Activated T-cell treated with anti-CD3 and anti-CD28 coated beads, Interleukin-2, amount 50 U/mL, for 72 hours (primary cell): Measurements from ENCODE around the gene DIAPH2. TPM values are rescaled to one million over a fixed set of nuclear protein-coding genes. Genes with fewer than 3 reads are reported as not detected.

Experiments
- ATAC-seq, 2 donors: fragments of 150-1000 bp; cut with Tn5 transposase; replicated peaks in 1 of 2; 2 replicates each; pipeline ENCODE4 v1.10.0; 2021; ENCODE audit warnings: moderate library complexity in 2 of 2, mild to moderate bottlenecking in 1 of 2
- DNase-seq, 2 donors: peaks; one replicate each; pipeline ENCODE4 v3.0.0; 2021 to 2022; ENCODE audit warnings: mixed read lengths in 1 of 2
- H3K27ac Mint-ChIP-seq: one replicate; pipeline ENCODE4 v1.8.0; 2022; ENCODE audit warnings: mild to moderate bottlenecking, moderate library complexity, mixed read lengths
- H3K27me3 Mint-ChIP-seq: one replicate; pipeline ENCODE4 v1.8.0; 2022; ENCODE audit warnings: low read depth, mixed read lengths
- H3K36me3 Mint-ChIP-seq, 2 donors: one replicate each; pipeline ENCODE4 v1.8.0; 2022; ENCODE audit warnings: mixed read lengths in 2 of 2, mild to moderate bottlenecking in 1 of 2; ENCODE audit not compliant: insufficient read depth in 2 of 2
- H3K4me1 Mint-ChIP-seq: one replicate; pipeline ENCODE4 v1.8.0; 2022; ENCODE audit warnings: low read depth, mixed read lengths
- H3K4me3 Mint-ChIP-seq, 2 donors: one replicate each; pipeline ENCODE4 v1.8.0; 2022; ENCODE audit warnings: mild to moderate bottlenecking in 2 of 2, mixed read lengths in 2 of 2, moderate library complexity in 2 of 2
- H3K9me3 Mint-ChIP-seq, 2 donors: one replicate each; pipeline ENCODE4 v1.8.0; 2022; ENCODE audit warnings: mixed read lengths in 2 of 2
- total RNA-seq, 2 donors: library from RNA; stranded (reverse); gene quantifications; one replicate each; pipeline ENCODE4 v1.2.3, GENCODE V29; 2022

Gene DIAPH2
- total RNA-seq, 2 donors from 2014 or later: 10.6 to 11.6 TPM

DNA sequence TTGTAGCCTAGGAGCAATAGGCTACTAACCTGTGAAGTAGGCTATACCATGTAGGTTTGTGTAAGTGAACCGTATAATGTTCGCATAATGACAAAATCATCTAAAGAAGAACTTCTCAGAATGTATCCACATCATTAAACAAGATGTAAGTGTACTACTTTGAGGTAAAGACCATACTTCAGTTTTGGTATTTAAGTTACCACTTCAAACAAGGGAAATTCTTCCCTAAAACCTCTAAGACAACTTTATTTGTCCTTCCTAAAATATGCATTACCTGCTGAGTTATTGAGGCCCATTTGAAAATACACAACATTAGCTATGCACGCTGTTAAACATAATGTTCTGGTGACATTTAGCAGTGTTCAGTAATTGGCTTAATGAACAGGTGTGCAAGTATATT, 381.7 kb downstream of the DIAPH2 start:
- ATAC-seq (no peak), DNase-seq (no peak)
- H3K27me3 Mint-ChIP-seq: no peaks in the 10 kb centered on the region
- no peaks in the 10 kb centered on the region for H3K9me3 Mint-ChIP-seq
- H3K36me3 Mint-ChIP-seq: no peaks in the 10 kb centered on the region
- H3K4me3 Mint-ChIP-seq: no peak overlapping the region
- no peaks in the 10 kb centered on the region for H3K4me1 Mint-ChIP-seq
- H3K27ac Mint-ChIP-seq: no peak overlapping the region

DNA sequence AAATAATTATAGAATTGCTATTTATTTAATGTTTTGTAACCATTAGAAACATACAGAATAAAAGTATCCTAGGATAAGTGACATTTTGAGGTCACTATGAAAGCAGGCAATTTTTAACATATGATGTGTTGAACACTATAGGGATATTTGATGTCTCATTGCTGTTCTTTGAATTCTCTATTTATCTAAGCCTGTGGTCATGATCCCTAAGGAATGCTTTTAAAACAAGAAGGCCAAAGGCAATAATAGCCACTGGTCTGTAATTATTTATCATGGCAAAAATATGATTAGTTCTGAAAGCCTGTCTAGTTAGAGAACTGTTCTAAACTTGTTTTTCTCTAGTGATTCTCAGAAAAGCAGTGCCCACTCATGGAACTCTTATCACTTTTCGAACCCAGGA, 385.7 kb downstream of the DIAPH2 start:
- H3K36me3 Mint-ChIP-seq: no peaks in the 10 kb centered on the region
- no peak for ATAC-seq
- H3K4me3 Mint-ChIP-seq: no peak overlapping the region
- no peak for DNase-seq
- no peaks in the 10 kb centered on the region for H3K4me1 Mint-ChIP-seq
- H3K27me3 Mint-ChIP-seq: peaks cover 9% of the 10 kb centered on the region
- no peaks in the 10 kb centered on the region for H3K9me3 Mint-ChIP-seq
- no peak overlapping the region for H3K27ac Mint-ChIP-seq

DNA sequence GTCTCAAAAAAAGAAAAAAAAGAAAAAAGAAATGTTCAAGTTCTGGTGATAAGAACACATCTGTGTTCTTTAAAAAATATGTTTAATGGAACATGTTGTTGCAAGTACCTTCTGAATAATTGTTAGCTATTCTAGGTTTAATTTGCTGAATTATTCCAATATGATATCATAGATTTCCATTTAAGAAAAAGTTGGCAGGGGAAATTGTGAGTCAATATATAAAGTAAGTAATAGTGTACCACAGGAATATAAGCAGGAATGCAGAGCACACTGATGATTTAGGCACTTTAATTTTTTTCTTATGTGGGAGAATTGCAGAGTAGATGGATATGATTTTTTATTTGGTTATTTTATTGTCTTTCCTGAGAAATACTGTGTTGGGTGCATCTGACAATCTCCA, 389.8 kb downstream of the DIAPH2 start:
- H3K36me3 Mint-ChIP-seq: no peaks in the 10 kb centered on the region
- H3K27ac Mint-ChIP-seq: no peak overlapping the region
- H3K27me3 Mint-ChIP-seq: peaks cover 9% of the 10 kb centered on the region
- DNase-seq (no peak), ATAC-seq (no peak)
- no peak overlapping the region for H3K4me3 Mint-ChIP-seq
- no peaks in the 10 kb centered on the region for H3K4me1 Mint-ChIP-seq
- no peaks in the 10 kb centered on the region for H3K9me3 Mint-ChIP-seq

DNA sequence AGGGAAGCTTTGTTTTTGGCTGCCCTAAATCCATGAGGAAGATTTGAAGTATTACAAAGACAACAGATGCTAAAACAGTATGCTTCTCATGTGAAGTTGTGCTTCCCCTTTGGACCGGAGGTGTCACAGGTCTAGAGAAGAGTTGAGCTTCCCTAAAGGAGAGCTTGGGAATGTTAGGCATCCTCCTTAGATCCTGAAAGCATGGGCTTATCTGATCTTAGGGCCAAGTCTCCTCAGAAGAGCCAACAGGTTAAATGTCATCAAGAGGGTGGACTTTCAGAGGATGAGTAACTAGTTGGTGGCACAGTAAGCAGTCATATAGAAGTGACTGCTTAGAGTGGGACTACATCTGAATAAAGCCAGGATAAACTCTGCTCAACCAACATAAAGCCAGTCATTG, 404.5 kb downstream of the DIAPH2 start:
- no peak for ATAC-seq
- no peaks in the 10 kb centered on the region for H3K9me3 Mint-ChIP-seq
- no peak for DNase-seq
- H3K4me1 Mint-ChIP-seq: no peaks in the 10 kb centered on the region
- H3K36me3 Mint-ChIP-seq: no peaks in the 10 kb centered on the region
- H3K4me3 Mint-ChIP-seq: no peak overlapping the region
- H3K27me3 Mint-ChIP-seq: no peaks in the 10 kb centered on the region
- H3K27ac Mint-ChIP-seq: no peak overlapping the region

GRCh38 chrX:97096385-97096784, 411.7 kb downstream of the DIAPH2 start:
- H3K27me3 Mint-ChIP-seq: no peaks in the 10 kb centered on the region
- no peaks in the 10 kb centered on the region for H3K9me3 Mint-ChIP-seq
- DNase-seq (no peak), ATAC-seq (no peak)
- no peaks in the 10 kb centered on the region for H3K4me1 Mint-ChIP-seq
- H3K36me3 Mint-ChIP-seq: no peaks in the 10 kb centered on the region
- no peak overlapping the region for H3K27ac Mint-ChIP-seq
- no peak overlapping the region for H3K4me3 Mint-ChIP-seq

- H3K4me3 Mint-ChIP-seq: no peak overlapping the region
- no peak overlapping the region for H3K27ac Mint-ChIP-seq
- peaks cover 0 to 2% of the 10 kb centered on the region in 2 donors for H3K36me3 Mint-ChIP-seq
- peaks cover 22% of the 10 kb centered on the region for H3K27me3 Mint-ChIP-seq
- no peaks in the 10 kb centered on the region for H3K9me3 Mint-ChIP-seq
- no peaks in the 10 kb centered on the region for H3K4me1 Mint-ChIP-seq
- ATAC-seq: no peak
- no peak for DNase-seq
These were observed 418.3 kb downstream of the DIAPH2 start for GRCh38 chrX:97102938-97103337.

DNA sequence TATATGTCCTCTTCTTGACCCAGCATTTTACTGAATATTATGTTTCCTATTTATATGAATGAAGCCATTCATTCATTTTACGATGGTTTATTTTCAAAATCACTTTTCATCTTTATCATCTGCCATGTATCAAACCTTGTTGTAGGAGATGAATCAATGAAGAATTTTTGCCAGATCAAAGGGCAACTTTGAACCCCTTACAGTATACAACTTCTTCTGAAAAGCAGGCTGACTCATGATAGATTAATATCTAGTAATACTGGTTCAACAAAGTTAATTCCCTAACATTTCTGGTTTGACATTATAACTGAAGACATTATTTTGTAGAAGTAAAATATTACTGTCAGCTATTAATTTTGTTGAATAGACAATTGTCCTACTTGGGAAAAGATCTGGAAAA, 425.1 kb downstream of the DIAPH2 start:
- no peak overlapping the region for H3K27ac Mint-ChIP-seq
- H3K27me3 Mint-ChIP-seq: peaks cover 4% of the 10 kb centered on the region
- no peak for DNase-seq
- no peaks in the 10 kb centered on the region for H3K36me3 Mint-ChIP-seq
- no peak overlapping the region for H3K4me3 Mint-ChIP-seq
- ATAC-seq: no peak
- H3K9me3 Mint-ChIP-seq: no peaks in the 10 kb centered on the region
- no peaks in the 10 kb centered on the region for H3K4me1 Mint-ChIP-seq

GRCh38 chrX:97117572-97117971, 432.9 kb downstream of the DIAPH2 start:
- no peaks in the 10 kb centered on the region for H3K4me1 Mint-ChIP-seq
- H3K4me3 Mint-ChIP-seq: no peak overlapping the region
- H3K27me3 Mint-ChIP-seq: no peaks in the 10 kb centered on the region
- ATAC-seq (no peak), DNase-seq (no peak)
- peak overlapping the region; percentile 38 for H3K27ac Mint-ChIP-seq
- peaks cover 0 to 1% of the 10 kb centered on the region in 2 donors for H3K36me3 Mint-ChIP-seq
- no peaks in the 10 kb centered on the region for H3K9me3 Mint-ChIP-seq

DNA sequence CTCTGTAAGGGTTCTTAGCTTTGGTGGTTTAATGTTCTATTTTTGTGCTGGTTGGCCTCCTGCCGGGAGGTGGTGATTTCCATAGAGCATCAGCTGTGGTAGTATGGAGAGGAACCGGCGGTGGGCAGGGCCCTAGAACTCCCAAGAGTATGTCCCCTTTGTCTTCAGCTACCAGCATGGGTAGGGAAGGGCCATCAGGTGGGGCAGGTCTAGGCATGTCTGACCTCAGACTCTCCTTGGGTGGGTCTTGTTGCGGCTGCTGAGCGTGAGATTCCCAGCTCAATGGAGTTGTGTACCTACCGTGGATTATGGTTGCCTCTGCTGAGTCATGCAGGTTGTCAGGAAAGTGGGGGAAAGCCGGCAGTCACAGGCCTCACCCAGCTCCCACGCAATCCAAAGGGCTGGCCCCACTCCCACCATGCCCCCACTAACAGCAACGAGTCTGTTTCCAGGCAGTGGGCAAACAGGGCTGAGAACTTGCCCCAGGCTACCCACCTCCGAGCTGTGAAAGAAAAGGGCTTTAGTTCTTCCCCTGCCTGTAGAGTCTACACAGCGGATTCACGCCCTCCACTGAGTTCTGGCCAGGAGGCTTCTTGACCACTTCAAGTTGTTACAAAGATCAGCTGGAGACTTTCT, 434.9 kb downstream of the DIAPH2 start:
- Mint-ChIP-seq H3K27ac (no peak overlapping the region), H3K9me3 (no peaks in the 10 kb centered on the region), H3K36me3 (peaks cover 0 to 1% of the 10 kb centered on the region in 2 donors), H3K4me3 (no peak overlapping the region), H3K27me3 (peaks cover 1% of the 10 kb centered on the region), H3K4me1 (no peaks in the 10 kb centered on the region)
- no peak for ATAC-seq
- DNase-seq: no peak

GRCh38 chrX:97123001-97123400, 438.4 kb downstream of the DIAPH2 start:
- Mint-ChIP-seq H3K4me1 (no peaks in the 10 kb centered on the region), H3K36me3 (peaks cover 0 to 1% of the 10 kb centered on the region in 2 donors), H3K9me3 (peaks cover 0 to 1% of the 10 kb centered on the region in 2 donors), H3K4me3 (no peak overlapping the region), H3K27me3 (peaks cover 7% of the 10 kb centered on the region), H3K27ac (no peak overlapping the region)
- ATAC-seq (no peak), DNase-seq (no peak)

GRCh38 chrX:97126020-97126419, 441.4 kb downstream of the DIAPH2 start:
- peaks cover 7% of the 10 kb centered on the region for H3K27me3 Mint-ChIP-seq
- no peak for DNase-seq
- H3K9me3 Mint-ChIP-seq: peaks cover 0 to 1% of the 10 kb centered on the region in 2 donors
- H3K27ac Mint-ChIP-seq: no peak overlapping the region
- no peaks in the 10 kb centered on the region for H3K4me1 Mint-ChIP-seq
- no peaks in the 10 kb centered on the region for H3K36me3 Mint-ChIP-seq
- ATAC-seq: no peak
- H3K4me3 Mint-ChIP-seq: no peak overlapping the region

DNA sequence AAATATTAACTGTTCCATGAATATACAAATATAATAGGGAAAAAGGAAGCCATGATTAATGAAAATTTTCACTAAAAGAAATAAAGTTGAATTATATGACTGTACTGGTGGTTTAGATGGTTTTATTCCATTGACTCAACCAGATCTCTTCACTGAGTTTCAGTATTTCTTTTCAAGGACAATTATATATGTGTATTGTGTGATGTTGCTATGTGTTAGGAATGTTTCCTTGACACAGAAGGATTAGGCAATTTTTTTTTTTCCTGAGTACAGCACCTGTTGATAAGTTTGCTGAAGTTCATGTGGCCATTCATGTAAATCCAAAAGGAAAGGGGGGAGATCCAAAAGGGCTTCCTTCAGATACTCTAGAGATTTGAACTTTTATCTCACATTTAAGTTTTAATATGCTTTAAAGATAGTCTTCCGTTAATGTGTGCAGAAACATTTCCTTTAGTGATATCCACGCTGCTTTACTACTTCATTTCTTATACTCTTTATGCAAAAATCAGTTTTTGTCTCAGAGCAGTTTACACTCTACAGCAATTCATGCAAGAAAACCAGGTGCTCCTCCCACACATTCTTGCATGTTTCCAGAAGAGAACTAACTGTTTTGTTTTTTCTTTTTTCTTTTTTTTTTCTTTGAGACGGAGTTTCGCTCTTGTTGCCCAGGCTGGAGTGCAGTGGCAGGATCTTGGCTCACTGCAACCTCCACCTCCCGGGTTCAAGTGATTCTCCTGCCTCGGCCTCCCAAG, 448.2 kb downstream of the DIAPH2 start:
- ATAC-seq: no peak
- no peak overlapping the region for H3K27ac Mint-ChIP-seq
- no peak for DNase-seq
- H3K27me3 Mint-ChIP-seq: peaks cover 5% of the 10 kb centered on the region
- no peak overlapping the region for H3K4me3 Mint-ChIP-seq
- H3K36me3 Mint-ChIP-seq: no peaks in the 10 kb centered on the region
- H3K9me3 Mint-ChIP-seq: no peaks in the 10 kb centered on the region
- no peaks in the 10 kb centered on the region for H3K4me1 Mint-ChIP-seq

DNA sequence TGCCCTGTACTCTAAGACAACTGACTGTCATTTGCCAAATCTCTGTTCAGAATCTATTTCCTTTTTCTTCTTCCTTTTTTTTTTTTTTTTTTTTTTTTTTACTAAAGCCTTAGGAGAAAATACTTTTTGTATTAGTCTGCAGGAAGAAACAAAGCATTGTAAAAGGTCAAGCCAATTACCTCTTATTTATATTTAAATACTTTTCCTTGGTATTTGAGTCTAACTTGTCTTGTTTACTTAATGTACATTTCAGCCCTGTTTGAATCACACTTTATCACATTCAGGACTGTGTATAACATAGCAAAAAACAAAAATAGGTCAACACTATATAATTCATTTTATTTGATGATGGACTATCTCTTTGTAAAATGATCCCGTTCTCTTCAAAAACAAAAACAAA, 461.3 kb downstream of the DIAPH2 start:
- H3K36me3 Mint-ChIP-seq: peaks cover 0 to 3% of the 10 kb centered on the region in 2 donors
- no peak overlapping the region for H3K4me3 Mint-ChIP-seq
- H3K27me3 Mint-ChIP-seq: peaks cover 6% of the 10 kb centered on the region
- H3K9me3 Mint-ChIP-seq: no peaks in the 10 kb centered on the region
- no peak for DNase-seq
- H3K4me1 Mint-ChIP-seq: no peaks in the 10 kb centered on the region
- H3K27ac Mint-ChIP-seq: no peak overlapping the region
- ATAC-seq: no peak

GRCh38 chrX:97155816-97156215, 471.2 kb downstream of the DIAPH2 start:
- Mint-ChIP-seq H3K4me1 (no peaks in the 10 kb centered on the region), H3K36me3 (no peaks in the 10 kb centered on the region), H3K4me3 (no peak overlapping the region), H3K27ac (no peak overlapping the region), H3K9me3 (no peaks in the 10 kb centered on the region), H3K27me3 (peaks cover 7% of the 10 kb centered on the region)
- no peak for DNase-seq
- ATAC-seq: no peak
